Spleen (tissue), 7 donors: ENCODE results near the gene XIRP2.
"Not testable (repeated sequence)": the region's sequence is repeated elsewhere in the genome, so short reads cannot be mapped to it uniquely, and the experiment has no call there.

ENCODE experiments used
- CTCF ChIP-seq, 11 experiments: fragments of 200-600 bp in 7 of 11; fragments of 450-650 bp in 4 of 11; sonication (generic) in 4 of 11; IDR thresholded peaks in 8 of 11; conservative IDR thresholded peaks in 3 of 11; 1 replicate in 7 of 11; 2 replicates in 4 of 11; pipeline versions ENCODE4 v1.4.0 to v1.8.0; 2016 to 2021; ENCODE audit warnings: antibody characterized with exemption in 11 of 11, inconsistent platforms in 4 of 11, mild to moderate bottlenecking in 1 of 11
- POLR2A ChIP-seq, 3 donors: fragments of 450-650 bp; IDR thresholded peaks; one replicate each; pipeline ENCODE4 v1.5.1; 2017; ENCODE audit warnings: antibody characterized with exemption in 3 of 3, mild to moderate bottlenecking in 1 of 3
- POLR2AphosphoS5 ChIP-seq, 3 donors: sonication (generic); formaldehyde crosslinking; IDR thresholded peaks; one replicate each; pipeline ENCODE4 v1.5.1; 2017; ENCODE audit warnings: antibody characterized with exemption in 3 of 3
- donor health status: DM: no; HTN: no; CAD: no; lungs with moderate emphysema.
- donor health status: DM: no; HTN: no; CAD: no.
- donor health status: DM: no; HTN: no; CAD: no.

- TF ChIP-seq CTCF (IDR thresholded peaks at IDR 0.05 in 8 of 11, conservative IDR thresholded peaks at IDR 0.05 in 3 of 11); POLR2A (IDR thresholded peaks at IDR 0.05); POLR2AphosphoS5 (IDR thresholded peaks at IDR 0.05): not testable (repeated sequence)
Measured at GRCh38 chr2:167268245-167268644, 380.0 kb downstream of the XIRP2 start.
